GM21529 (cell line): ENCODE measurements around the gene FCER2.
A peak's percentile ranks its signal among the peaks of the same experiment; 100 is the strongest.

Source experiments
- ATAC-seq: cut with Tn5 transposase; IDR thresholded peaks from one replicate; pipeline ENCODE4 v1.9.1; 2021; ENCODE audit not compliant: unreplicated experiment

The FCER2 gene

DNA sequence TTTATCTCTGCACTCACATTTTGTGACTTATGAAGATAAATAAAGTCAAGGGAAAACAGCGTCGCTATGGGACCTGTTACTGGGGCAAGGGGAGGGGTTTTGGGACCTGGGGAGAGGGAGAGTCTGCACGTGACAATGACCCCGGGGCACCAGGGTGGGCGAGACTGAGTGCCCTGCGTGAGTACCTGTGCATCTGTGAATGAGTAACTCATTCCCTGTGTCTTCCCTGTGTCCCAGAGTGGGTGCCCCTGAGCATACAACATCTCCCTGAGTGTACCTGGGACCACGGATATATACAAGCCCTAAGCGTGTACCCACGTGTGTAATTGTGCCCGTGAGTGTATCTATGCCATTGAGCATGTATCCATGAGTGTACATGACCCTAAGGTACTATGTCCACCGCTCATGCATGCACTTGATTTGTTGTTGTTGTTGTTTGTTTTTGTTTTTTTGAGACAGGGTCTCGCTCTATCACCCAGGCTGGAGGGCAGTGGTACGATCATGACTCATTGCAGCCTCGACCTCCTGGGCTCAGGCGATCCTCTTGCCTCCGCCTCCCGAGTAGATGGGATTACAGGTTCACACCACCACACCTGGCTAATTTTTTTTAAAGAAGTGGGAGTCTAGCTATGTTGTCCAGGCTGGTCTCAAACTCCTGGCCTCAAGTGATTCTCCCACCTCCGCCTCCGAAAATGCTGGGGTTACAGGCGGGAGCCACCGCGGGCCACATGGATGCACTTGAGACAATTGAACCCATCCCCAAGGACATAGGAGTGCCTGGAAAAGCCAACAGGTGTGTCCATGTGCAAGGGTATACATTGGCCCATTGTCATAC lies 21.9 kb downstream of the FCER2 start:
- no peak for ATAC-seq

GRCh38 chr19:7678971-7679751 lies 22.8 kb downstream of the FCER2 start:
- ATAC-seq = no peak

GRCh38 chr19:7677669-7678311 lies 24.1 kb downstream of the FCER2 start:
- ATAC-seq = no peak

DNA sequence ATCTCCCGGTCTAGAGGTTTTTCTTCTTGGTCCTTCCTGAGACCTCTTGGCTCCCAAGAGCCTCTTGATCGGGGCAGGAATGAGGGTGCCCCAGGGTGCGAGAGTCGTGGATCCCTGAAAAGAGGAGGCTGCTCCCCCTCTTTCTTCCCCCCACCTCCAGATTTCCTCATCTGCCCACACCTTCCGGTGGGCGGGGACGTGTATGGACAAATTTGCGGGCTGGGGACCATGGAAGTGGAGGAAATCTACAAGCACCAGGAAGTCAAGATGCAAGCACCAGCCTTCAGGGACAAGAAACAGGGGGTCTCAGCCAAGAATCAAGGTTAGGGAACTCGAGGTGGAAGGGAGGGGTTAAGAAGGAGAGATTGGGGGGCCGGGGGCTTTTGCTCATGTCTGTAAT lies 25.1 kb downstream of the FCER2 start, which contains the start of gene MCEMP1:
Gene MCEMP1, plus strand, starts transcription at position 237 of the 400 bp plus-strand sequence. Its CDS starts 31 bp downstream, at position 268.
- no peak for ATAC-seq

- ATAC-seq = no peak
These were observed 25.6 kb downstream of the FCER2 start for GRCh38 chr19:7676376-7676775.

GRCh38 chr19:7674010-7675005 lies 27.6 kb downstream of the FCER2 start:
- no peak for ATAC-seq

DNA sequence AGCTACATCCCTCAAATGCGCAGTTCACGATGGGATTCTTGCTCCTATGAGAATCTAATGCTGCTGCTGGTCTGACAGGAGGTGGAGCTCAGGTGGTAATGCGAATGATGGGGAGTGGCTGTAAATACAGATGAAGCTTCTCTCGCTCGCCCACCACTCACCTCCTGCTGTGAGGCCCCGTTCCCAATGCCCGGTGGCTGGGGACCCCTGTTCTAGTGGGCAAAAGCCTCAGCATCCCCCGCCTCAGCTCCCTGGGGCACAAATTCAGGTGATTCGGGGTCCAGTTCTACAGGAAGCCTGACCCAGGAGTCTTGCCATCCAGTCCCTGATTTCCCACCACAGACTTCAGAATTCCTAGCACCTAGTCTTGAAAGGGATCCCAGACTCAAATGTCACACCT lies 29.4 kb downstream of the FCER2 start:
- ATAC-seq = no peak

DNA sequence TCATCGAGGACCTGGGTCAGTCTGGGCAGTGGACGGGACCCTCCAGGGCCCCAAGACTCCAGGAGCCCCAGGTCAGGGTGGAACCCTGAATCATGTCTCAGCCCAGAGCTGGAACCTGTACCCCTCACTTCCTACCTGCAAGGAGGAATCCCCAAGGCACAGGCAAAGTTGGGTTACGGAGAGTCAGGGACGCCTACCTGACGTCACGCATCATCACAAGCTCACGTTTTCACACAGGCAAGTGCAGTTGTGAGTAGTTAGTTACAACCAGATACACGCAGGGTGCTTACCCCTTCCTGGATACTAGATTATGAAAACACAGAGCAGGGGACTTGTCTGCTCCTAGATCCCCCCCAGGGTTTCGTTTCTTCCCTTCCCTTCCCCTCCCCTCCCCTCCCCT lies 31.1 kb downstream of the FCER2 start:
- ATAC-seq = no peak

DNA sequence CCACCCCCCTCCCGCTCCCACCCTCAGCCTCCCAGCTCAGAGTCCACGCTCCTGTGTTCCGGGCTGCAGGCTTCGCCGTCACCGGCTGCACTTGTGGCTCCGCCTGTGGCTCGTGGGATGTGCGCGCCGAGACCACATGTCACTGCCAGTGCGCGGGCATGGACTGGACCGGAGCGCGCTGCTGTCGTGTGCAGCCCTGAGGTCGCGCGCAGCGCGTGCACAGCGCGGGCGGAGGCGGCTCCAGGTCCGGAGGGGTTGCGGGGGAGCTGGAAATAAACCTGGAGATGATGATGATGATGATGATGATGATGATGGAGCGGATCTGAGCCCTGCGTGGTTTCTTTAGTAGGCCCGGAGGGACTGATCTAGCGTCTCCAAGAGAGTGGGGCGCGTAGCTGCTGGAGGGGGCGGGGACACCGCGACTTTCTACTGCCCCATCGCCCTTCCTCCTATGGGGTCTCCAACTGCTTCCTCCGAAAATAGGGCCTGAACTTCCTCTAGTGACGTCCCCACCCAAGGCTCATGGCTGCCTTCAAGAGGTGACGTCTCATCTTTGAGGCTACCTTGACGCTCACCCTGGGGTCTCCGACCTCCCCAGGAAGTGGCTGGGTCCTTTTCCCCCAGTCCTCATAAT lies 31.7 kb downstream of the FCER2 start:
- no peak for ATAC-seq

- no peak for ATAC-seq
These were observed 32.3 kb downstream of the FCER2 start for GRCh38 chr19:7669641-7670040.

- no peak for ATAC-seq
These were observed 33.1 kb downstream of the FCER2 start, which contains the start of gene RETN for GRCh38 chr19:7668842-7669241. TSS of gene RETN (plus strand) at chr19:7669049. CDS start at chr19:7669327, 278 bp downstream.

- ATAC-seq = no peak
These were observed 36.9 kb downstream of the FCER2 start for GRCh38 chr19:7665076-7665475.

DNA sequence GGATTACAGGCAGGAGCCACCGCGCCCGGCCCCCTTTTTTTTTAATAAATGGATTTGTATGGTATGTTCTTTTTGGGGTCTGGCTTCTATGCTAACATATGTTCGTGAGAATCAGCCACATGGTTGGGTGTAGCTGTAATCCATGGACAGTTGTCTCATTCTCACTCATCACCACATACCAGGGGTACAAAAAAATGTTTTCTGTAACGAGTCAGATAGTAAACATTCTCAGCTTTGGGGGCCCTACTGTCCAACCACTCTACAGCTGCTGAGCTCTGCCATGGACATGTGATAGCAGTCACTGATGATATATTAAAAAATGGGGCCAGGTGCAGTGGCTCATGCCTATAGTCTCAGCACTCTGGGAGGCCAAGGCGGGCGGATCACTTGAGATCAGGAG lies 38.2 kb downstream of the FCER2 start:
- no peak for ATAC-seq

- no peak for ATAC-seq
These were observed 39.3 kb downstream of the FCER2 start for GRCh38 chr19:7662657-7663056.

DNA sequence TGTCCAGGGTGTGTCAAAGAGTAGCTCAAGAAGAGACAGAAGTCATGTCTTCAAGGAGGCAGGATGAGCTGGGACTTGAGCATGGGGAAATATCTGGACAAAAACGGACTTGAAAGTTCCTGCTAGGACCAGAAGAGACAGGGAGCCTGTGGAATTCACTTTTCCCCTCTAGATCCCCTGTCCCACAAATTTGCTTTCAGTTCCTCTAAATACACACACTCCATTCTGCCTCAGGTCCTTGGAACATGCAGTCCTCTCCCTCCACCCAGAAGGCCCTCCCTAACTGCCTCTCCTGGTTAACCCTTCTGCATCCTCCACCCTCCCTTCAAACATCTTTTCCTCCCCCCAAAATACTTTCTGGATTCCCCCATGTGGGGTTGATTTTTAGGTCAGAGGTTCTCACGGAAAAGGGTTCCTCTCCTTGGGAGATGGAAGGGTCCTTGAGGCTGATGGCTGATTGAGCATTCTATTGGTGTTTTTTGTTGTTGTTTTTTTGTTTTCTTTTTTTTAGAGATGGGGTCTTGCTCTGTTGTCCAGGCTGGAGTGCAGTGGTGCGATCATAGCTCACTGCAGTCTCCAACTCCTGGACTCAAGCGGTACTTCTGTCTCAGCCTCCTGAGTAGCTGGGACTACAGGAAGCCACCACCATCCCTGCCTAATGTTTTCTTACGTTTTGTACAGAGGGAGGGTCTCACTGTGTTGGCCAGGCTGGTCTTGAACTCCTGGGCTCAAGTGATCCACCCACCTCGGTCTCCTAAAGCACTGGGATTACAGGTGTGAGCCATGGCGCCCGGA lies 40.0 kb downstream of the FCER2 start:
- ATAC-seq = no peak

- peak; percentile 62 for ATAC-seq
These were observed 43.7 kb downstream of the FCER2 start for GRCh38 chr19:7658219-7658686.

- no peak for ATAC-seq
These were observed 44.7 kb downstream of the FCER2 start for GRCh38 chr19:7657131-7657751.

- no peak for ATAC-seq
These were observed 46.4 kb downstream of the FCER2 start for GRCh38 chr19:7655581-7655980.
